ENCODE data around the gene RALGAPA2. TPM values are rescaled to one million over a fixed set of nuclear protein-coding genes. Genes with fewer than 3 reads are reported as not detected.

The RALGAPA2 gene
- polyA plus RNA-seq, 2 of the 4 experiments (the other 2 are of a cell fraction), result 4.0 to 4.7 TPM

GRCh38 chr20:20566516-20566915 is 145.9 kb downstream of the RALGAPA2 start:
- Histone ChIP-seq H3K9me3 (no peaks in the 10 kb centered on the region), H3K4me3 (no peak overlapping the region), H3K4me2 (no peak overlapping the region), H3K4me1 (no peaks in the 10 kb centered on the region), H3K27ac (no peak overlapping the region)
- TF ChIP-seq, protein P1, sequence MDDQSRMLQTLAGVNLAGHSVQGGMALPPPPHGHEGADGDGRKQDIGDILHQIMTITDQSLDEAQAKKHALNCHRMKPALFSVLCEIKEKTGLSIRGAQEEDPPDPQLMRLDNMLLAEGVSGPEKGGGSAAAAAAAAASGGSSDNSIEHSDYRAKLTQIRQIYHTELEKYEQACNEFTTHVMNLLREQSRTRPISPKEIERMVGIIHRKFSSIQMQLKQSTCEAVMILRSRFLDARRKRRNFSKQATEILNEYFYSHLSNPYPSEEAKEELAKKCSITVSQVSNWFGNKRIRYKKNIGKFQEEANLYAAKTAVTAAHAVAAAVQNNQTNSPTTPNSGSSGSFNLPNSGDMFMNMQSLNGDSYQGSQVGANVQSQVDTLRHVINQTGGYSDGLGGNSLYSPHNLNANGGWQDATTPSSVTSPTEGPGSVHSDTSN (IDR thresholded peaks at IDR 0.05), result no peak
- TF ChIP-seq SMC3 (IDR thresholded peaks at IDR 0.05) (no peak), EP300 (IDR thresholded peaks at IDR 0.05) (no peak), JUNB (IDR thresholded peaks at IDR 0.05) (no peak), SREBF2 (IDR thresholded peaks at IDR 0.05) (no peak), NPAS2 (CRISPR knock-in tag; IDR thresholded peaks at IDR 0.05; ENCODE audit: borderline replicate concordance) (no peak), FOSB (CRISPR knock-in tag; IDR thresholded peaks at IDR 0.05) (no peak), RCOR1 (IDR thresholded peaks at IDR 0.05; ENCODE audit: low read depth, low read length) (no peak), JUN (IDR thresholded peaks at IDR 0.05) (no peak), HDAC2 (IDR thresholded peaks at IDR 0.05) (no peak), HOXA7 (CRISPR knock-in tag; IDR thresholded peaks at IDR 0.05) (no peak), TFCP2L1 (CRISPR knock-in tag; IDR thresholded peaks at IDR 0.05) (no peak), CBX2 (IDR thresholded peaks at IDR 0.05; ENCODE audit: borderline replicate concordance, low read depth) (no peak)
- TF ChIP-seq, protein P2, sequence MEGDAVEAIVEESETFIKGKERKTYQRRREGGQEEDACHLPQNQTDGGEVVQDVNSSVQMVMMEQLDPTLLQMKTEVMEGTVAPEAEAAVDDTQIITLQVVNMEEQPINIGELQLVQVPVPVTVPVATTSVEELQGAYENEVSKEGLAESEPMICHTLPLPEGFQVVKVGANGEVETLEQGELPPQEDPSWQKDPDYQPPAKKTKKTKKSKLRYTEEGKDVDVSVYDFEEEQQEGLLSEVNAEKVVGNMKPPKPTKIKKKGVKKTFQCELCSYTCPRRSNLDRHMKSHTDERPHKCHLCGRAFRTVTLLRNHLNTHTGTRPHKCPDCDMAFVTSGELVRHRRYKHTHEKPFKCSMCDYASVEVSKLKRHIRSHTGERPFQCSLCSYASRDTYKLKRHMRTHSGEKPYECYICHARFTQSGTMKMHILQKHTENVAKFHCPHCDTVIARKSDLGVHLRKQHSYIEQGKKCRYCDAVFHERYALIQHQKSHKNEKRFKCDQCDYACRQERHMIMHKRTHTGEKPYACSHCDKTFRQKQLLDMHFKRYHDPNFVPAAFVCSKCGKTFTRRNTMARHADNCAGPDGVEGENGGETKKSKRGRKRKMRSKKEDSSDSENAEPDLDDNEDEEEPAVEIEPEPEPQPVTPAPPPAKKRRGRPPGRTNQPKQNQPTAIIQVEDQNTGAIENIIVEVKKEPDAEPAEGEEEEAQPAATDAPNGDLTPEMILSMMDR (IDR thresholded peaks at IDR 0.05), result no peak
- TF ChIP-seq, protein P3, sequence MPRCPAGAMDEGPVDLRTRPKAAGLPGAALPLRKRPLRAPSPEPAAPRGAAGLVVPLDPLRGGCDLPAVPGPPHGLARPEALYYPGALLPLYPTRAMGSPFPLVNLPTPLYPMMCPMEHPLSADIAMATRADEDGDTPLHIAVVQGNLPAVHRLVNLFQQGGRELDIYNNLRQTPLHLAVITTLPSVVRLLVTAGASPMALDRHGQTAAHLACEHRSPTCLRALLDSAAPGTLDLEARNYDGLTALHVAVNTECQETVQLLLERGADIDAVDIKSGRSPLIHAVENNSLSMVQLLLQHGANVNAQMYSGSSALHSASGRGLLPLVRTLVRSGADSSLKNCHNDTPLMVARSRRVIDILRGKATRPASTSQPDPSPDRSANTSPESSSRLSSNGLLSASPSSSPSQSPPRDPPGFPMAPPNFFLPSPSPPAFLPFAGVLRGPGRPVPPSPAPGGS (IDR thresholded peaks at IDR 0.05), result no peak
- TF ChIP-seq, protein P4, sequence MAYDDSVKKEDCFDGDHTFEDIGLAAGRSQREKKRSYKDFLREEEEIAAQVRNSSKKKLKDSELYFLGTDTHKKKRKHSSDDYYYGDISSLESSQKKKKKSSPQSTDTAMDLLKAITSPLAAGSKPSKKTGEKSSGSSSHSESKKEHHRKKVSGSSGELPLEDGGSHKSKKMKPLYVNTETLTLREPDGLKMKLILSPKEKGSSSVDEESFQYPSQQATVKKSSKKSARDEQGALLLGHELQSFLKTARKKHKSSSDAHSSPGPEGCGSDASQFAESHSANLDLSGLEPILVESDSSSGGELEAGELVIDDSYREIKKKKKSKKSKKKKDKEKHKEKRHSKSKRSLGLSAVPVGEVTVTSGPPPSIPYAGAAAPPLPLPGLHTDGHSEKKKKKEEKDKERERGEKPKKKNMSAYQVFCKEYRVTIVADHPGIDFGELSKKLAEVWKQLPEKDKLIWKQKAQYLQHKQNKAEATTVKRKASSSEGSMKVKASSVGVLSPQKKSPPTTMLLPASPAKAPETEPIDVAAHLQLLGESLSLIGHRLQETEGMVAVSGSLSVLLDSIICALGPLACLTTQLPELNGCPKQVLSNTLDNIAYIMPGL (CRISPR knock-in tag; IDR thresholded peaks at IDR 0.05; ENCODE audit: borderline replicate concordance), result no peak
- FAIRE-seq (peak; percentile 43), DNase-seq (ENCODE audit: low read depth in 1 of 2, low spot score in 1 of 2) (no peak), ATAC-seq (no peak)
- 46% methylated on average over 1 of the region's 1 CpG for WGBS (ENCODE audit: missing lambda C conversion rate)
- CTCF ChIA-PET, result interaction anchor here (0.6 to 3.3 kb wide), 6 partner anchors 13 to 482 kb away, joined by 3 to 20 read pairs (median 8); no protein-coding TSS in a partner anchor
- POLR2A ChIA-PET, result no interaction called here

- FAIRE-seq (no peak), ATAC-seq (no peak), DNase-seq (ENCODE audit: low read depth in 1 of 2, low spot score in 1 of 2) (no peak)
- CTCF ChIA-PET, result interaction anchor here (0.6 to 3.3 kb wide), 4 partner anchors 75 to 434 kb away, joined by 3 to 9 read pairs (median 4); no protein-coding TSS in a partner anchor
- Histone ChIP-seq H3K4me3 (no peak overlapping the region), H3K27ac (no peak overlapping the region), H3K4me1 (no peaks in the 10 kb centered on the region), H3K4me2 (no peak overlapping the region), H3K9me3 (no peaks in the 10 kb centered on the region)
- TF ChIP-seq NPAS2 (CRISPR knock-in tag; IDR thresholded peaks at IDR 0.05; ENCODE audit: borderline replicate concordance) (no peak), GATA3 (IDR thresholded peaks at IDR 0.05; ENCODE audit: borderline replicate concordance) (no peak), NR3C1 (IDR thresholded peaks at IDR 0.05) (no peak), CBX2 (IDR thresholded peaks at IDR 0.05; ENCODE audit: borderline replicate concordance, low read depth) (no peak), KDM5A (IDR thresholded peaks at IDR 0.05) (no peak), RAD21 (conservative IDR thresholded peaks at IDR 0.05 in 1 of 2, IDR thresholded peaks at IDR 0.05 in 1 of 2) (no peak), POLR2A (IDR thresholded peaks at IDR 0.05; ENCODE audit: low read length) (no peak), PHF8 (IDR thresholded peaks at IDR 0.05; ENCODE audit: borderline replicate concordance, low read depth) (no peak), HOXB13 (CRISPR knock-in tag; IDR thresholded peaks at IDR 0.05; ENCODE audit: low read depth) (no peak)
- TF ChIP-seq, protein P2 (IDR thresholded peaks at IDR 0.05), result no peak
- TF ChIP-seq, protein P4 (CRISPR knock-in tag; IDR thresholded peaks at IDR 0.05; ENCODE audit: borderline replicate concordance), result no peak
- TF ChIP-seq, protein P1 (IDR thresholded peaks at IDR 0.05), result no peak
- TF ChIP-seq, protein P5, sequence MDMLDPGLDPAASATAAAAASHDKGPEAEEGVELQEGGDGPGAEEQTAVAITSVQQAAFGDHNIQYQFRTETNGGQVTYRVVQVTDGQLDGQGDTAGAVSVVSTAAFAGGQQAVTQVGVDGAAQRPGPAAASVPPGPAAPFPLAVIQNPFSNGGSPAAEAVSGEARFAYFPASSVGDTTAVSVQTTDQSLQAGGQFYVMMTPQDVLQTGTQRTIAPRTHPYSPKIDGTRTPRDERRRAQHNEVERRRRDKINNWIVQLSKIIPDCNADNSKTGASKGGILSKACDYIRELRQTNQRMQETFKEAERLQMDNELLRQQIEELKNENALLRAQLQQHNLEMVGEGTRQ (IDR thresholded peaks at IDR 0.05), result no peak
- POLR2A ChIA-PET, result no interaction called here
Observed at GRCh38 chr20:20564279-20564678, 148.2 kb downstream of the RALGAPA2 start.
